ENCODE measurements around the gene SLC35G2. TPM values are rescaled to one million over a fixed set of nuclear protein-coding genes. Genes with fewer than 3 reads are reported as not detected.

The SLC35G2 gene
- total RNA-seq, 1 donor from 2014 or later = 7.1 TPM

GRCh38 chr3:136904746-136905145 lies 85.8 kb downstream of the SLC35G2 start:
- H3K4me1 Mint-ChIP-seq (ENCODE audit: unreplicated experiment) = peaks cover 14% of the 10 kb centered on the region
- no peak overlapping the region for H3K4me3 Mint-ChIP-seq (ENCODE audit: unreplicated experiment)
- TF ChIP-seq CTCF (IDR thresholded peaks at IDR 0.05) = no peak
- peaks cover 19% of the 10 kb centered on the region for H3K9me3 Mint-ChIP-seq (ENCODE audit: unreplicated experiment)
- H3K36me3 Mint-ChIP-seq (ENCODE audit: unreplicated experiment) = peaks cover 17% of the 10 kb centered on the region
- no peak overlapping the region for H3K27ac Mint-ChIP-seq (ENCODE audit: unreplicated experiment)
- no peaks in the 10 kb centered on the region for H3K27me3 Mint-ChIP-seq (ENCODE audit: unreplicated experiment)
- DNase-seq (ENCODE audit: extremely low spot score, unreplicated experiment) = no peak

Other genes with a start within 250 kb of the SLC35G2 start
- gene STAG1, start 66.7 kb upstream of the SLC35G2 start, total RNA-seq = 50.2 and 53.9 TPM in 2 replicates
- 37.3 and 38.6 TPM in 2 replicates for gene NCK1, start 43.1 kb downstream of the SLC35G2 start, total RNA-seq
- 0.55 TPM in 1 of 2 replicates, not detected in the other for gene IL20RB, start 138.9 kb downstream of the SLC35G2 start, total RNA-seq

Data from osteocyte (in vitro differentiated cells).